ENCODE results near the gene CYP19A1.
"Not testable (repeated sequence)": the region's sequence is repeated elsewhere in the genome, so short reads cannot be mapped to it uniquely, and the experiment has no call there.

The CYP19A1 gene

DNA sequence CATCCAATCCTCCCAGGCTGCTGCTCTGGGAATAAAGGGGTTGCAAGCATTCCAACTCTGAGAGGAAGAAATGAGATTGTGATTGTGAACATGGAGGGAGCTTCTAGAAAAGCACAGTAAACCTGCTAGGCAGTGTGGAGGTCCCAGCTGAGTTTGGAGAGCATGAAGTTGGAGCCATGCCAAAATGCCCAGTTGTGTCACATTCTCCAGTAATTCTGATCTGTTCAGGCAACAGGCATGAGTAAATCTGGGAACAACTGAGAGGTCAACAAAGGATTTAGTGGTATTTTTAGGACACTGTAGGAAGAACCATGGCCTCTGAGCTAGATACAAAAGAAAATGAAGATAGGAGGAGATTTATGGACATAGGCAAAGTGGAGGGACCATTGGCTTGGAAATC, 74.7 kb downstream of the CYP19A1 start:
- no peak for FAIRE-seq
- DNase-seq (ENCODE audit: low spot score) = no peak

DNA sequence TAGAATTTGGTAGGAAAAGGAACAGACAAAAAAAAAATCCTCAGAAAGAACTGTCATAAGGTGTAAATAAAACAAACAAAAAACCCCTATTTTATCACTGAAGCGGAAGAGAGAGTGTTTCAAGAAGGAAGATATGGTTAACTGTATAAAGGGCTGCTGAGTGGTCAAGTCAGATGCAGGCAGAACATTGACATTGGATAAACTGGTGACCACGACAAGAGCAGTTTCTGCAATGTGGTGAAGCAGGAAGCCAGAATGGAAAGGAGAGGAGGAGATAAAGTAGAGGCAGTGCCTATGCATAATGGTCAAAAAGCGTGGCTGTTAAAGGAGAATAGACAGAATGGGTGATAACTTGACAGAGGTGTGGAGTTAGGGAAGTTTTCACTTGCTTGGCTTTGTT, 75.3 kb downstream of the CYP19A1 start:
- DNase-seq (ENCODE audit: low spot score) = no peak
- FAIRE-seq = no peak

DNA sequence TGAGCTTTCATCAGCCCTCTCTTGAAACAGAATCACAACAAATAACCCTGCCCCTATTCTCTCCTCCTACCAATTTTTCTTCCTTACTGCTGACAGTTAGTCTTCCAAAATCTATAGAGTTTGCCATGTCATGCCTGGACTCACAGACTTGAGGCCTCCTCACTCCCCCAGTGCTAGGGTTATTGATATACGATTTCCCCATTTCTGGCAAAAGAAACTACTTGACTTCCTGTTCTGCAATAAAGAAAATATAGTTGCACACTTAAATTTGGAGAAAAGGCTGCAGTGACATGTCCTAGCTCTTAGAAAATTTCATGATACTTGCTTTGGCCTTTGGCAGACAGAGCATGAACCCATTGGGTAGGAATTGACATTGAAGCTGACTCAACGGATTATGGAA, 75.9 kb downstream of the CYP19A1 start:
- FAIRE-seq = no peak

DNA sequence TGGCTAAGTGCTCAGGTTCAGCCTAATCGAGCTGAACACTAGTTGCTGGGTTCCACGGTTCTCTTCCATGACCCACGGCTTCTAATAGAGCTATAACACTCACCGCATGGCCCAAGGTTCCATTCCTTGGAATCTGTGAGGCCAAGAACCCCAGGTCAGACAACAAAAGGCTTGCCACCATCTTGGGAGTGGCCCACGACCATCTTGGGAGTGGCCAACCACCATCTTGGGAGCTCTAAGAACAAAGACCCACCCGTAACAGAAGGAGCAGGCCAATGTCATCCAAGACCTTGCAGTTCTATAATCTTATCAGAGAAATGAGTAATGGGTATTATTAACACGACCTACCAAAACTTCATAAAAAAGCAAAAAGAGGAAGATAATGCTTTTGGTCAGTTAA, 77.3 kb downstream of the CYP19A1 start:
- not testable (repeated sequence) for FAIRE-seq

More for the DNA sequence above, 75.9 kb downstream of the CYP19A1 start:
- no peak for DNase-seq (ENCODE audit: low spot score)

DNA sequence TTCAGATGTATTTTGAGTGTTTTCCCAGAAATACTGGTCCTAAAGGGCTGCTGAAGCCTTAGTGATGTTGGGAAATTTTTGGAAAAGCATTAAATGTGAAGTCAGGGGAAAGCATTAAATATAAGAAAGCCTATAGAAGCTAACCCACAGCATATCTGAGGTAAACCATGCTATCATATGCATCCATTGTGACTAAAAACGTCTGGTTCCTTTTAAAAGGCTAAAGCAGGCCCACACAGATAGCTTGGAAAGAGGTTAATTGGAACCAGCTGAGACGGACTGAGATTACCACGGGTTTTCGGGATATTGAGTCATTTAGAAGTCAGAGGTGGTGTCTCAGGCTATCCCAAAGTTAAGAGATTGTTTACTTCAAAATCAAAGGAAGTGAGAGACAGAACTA, 78.2 kb downstream of the CYP19A1 start:
- DNase-seq (ENCODE audit: low spot score) (no peak), FAIRE-seq (no peak)

More for the DNA sequence above, 77.3 kb downstream of the CYP19A1 start:
- not testable (repeated sequence) for DNase-seq (ENCODE audit: low spot score)

DNA sequence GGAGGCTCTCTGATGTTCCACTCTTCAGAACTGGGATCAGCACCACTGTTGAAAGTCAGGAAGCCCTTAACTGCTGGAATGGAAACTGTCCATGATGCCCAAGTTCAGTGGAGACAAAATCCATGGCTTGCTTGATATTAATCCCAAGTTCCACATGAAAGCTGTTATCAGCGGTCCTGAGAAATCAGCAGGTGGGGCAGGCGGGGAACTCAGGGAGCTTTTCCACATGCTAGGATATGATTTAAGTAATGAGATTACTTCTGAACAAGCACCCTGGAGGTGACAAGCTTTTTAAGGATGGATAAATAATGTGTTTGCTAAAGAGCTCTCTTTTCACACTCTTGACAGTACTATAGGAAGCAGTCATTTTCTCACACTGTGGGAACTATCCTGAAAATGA, 82.9 kb downstream of the CYP19A1 start:
- no peak for FAIRE-seq

DNA sequence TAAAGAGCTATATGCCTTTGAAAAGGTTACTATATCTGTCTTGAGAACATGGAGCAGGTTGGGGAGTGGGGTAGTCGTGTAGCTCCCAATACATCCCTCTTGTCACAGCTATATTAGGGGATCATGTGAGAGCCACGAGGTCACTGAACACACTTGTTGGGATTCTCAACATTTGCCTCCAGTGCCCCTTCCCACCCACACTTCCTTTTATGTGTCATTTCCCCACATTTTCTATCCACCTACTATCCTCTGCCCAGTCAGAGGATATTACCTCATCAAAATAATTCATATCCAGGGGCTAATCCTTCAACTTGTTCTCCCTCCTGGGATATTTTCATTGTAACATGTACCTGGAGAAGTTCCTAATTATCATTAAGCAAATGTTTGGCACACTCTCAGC, 85.0 kb downstream of the CYP19A1 start:
- DNase-seq (ENCODE audit: low spot score) (no peak), FAIRE-seq (no peak)

More for the DNA sequence above, 82.9 kb downstream of the CYP19A1 start:
- DNase-seq (ENCODE audit: low spot score) = no peak

DNA sequence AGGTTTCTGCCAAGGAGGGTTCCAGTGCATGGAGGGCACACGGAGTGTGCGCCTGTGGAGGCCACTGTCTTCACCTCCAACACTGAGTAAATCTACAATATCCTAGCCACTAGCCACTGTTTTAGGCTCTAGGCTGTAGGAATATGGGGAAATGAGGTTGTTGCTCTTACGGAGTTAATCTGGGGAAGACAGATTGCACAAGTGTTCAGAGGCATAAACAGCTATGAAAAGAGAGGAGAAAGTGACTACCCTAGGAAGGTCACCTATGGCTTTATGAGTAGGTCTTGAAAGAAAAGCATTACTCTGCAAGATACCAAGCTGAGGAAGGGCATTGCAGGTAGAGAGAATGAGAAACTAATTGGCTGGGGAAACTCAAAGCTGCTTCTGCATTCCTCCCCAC, 85.7 kb downstream of the CYP19A1 start:
- no peak for FAIRE-seq

DNA sequence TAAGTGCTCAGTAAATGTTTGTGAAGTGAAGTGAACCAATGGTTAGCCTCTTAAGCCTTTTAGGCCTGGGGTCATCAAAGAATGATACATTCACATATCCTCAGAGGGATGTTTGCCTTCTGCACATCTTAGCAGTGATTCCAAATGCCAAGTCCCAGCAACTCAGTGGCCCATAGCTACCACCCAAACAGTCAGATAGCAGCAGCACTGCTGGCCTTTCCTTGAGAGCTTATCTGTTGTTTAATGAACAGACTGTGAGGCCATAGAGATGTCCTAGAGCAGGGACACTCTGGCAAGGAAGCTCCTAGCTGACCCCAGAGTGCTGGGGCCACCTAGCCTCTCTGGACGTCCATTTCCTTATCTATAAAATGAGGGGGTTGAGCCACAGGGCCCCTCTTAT, 86.8 kb downstream of the CYP19A1 start:
- FAIRE-seq = no peak
- no peak for DNase-seq (ENCODE audit: low spot score)

More for the DNA sequence above, 85.7 kb downstream of the CYP19A1 start:
- DNase-seq (ENCODE audit: low spot score) = no peak

DNA sequence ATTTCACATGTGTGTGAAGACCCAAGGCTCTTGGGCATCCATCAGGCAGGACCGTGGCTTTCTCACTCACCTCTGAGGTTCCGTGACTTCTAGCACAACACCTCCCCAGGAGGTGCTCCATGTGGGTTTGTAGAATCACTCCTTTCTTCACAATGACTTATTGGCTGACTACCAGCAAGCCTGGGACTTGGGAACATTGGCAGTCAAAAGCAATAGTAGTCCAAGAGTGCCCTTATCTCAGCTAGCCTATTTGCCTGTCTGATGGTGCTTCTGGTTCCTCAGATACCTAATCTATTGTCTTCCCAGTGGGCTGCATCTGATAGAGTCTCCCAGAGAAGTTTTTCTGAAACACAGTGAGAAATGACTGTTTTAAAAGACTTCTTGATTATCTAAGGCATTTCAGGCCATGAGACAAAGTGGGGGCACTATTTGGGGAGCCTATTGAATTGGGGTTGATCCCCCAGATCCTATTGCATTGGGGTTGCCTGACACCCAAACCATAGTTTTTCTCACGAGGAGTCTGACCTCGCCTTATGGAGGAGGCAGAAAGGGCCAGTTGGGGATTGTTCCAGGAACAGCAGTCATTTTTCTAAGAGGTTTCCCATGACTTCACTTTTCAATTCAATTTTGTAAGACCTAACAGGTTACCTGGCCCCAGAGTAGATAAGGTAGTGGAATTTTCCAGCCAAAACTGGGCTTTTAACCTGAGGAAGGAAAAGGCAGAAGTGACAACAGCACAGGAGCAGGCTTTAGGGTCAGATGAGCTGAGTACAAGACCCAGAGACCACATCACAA, 88.0 kb downstream of the CYP19A1 start:
- FAIRE-seq (no peak), DNase-seq (ENCODE audit: low spot score) (no peak)

DNA sequence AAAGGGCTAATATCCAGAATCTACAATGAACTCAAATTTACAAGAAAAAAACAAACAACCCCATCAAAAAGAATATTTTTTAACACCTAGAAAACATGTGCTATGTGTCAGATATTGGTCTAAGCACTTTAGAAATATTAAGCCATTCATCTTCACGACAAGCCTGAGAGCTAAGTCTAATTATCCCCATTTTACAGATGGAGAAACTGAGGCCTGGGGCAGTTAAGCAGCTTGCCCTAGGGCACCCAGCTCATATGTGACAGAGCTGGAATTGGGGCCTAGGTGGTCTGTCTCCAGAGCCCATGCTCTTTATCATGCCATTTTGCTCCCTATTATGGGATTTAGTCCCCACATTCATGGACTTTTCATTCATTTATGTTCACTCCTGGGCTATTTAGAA, 92.8 kb downstream of the CYP19A1 start:
- no peak for FAIRE-seq

DNA sequence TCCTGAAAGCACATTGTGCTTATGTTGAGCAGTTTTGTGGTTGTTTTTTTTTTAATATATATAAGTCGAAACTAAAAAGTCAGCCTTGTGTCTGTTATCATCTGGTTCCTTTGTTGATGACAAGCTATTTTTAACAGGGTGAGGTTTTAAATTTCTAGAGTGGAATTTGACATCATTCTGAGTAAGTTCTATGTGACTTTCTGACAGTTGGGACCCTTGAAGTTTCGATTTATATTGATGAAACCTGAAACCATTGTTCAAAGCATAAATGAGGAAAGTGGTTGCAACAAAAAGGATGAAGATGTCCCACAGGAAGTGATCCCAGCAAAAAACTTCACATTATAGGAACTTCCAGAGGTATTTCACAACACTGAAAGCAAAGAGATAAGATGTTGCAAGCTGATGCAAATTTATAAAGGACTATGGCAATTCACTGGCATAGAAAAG, 94.0 kb downstream of the CYP19A1 start:
- DNase-seq (ENCODE audit: low spot score) = no peak
- no peak for FAIRE-seq

More for the DNA sequence above, 92.8 kb downstream of the CYP19A1 start:
- DNase-seq (ENCODE audit: low spot score) = no peak

DNA sequence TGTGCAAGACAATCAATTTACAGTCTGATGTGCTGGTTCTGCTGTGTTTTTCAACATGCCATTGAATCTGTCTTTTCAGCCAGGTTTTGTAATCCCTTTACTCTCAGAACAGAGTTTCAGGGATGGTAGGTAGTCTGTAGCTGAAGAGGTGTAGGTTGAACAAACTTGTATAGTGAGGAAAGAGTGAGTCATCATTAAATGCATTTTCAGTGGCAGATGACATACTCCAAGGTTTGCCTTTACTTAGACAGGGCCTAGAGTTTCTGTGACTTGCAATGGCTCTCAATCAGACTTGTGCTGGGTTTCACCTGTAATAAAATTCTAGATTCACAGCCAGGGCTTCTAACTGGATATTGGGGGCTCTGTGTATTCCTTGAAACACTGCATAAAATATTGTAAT, 94.6 kb downstream of the CYP19A1 start:
- FAIRE-seq = no peak
- DNase-seq (ENCODE audit: low spot score) = no peak

DNA sequence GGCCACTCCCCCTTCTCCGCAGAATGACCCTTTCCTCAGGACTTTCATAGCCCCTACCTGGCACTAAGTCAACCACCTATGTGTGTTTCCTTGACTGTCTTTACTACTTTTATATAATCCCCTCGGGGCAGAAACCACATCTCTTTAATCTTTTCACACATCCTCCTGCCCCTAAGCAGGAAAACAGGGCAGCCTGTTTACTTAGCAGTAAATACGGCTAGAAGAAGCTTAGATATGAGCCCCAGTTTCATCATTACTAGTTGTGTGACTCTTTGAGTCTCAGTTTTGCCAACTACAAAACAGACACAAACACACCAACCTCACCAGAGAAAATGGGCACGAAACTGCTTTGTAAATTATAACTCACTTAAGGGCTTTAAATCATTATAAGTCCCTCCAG, 98.3 kb downstream of the CYP19A1 start:
- FAIRE-seq = no peak
- DNase-seq (ENCODE audit: low spot score) = no peak

DNA sequence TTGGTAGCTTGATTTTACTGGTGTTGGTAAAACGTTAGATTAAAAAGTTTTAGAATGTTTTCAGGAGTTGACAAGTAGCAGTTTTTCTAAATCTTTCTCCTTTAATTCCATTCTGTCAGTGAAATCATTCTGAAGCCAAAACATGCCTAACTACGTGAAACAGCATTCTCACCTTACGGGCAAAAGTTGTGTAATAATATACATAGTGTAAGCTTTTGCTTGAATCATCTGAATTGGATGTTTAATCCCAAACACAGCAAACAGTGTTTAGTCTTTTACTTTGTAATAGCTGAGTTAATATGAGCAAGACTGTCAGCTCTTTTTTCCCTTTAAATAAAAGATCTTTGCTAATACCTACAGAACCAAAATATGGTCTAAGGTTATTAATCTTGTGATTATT, 100.6 kb downstream of the CYP19A1 start:
- FAIRE-seq = no peak
- DNase-seq (ENCODE audit: low spot score) = no peak

DNA sequence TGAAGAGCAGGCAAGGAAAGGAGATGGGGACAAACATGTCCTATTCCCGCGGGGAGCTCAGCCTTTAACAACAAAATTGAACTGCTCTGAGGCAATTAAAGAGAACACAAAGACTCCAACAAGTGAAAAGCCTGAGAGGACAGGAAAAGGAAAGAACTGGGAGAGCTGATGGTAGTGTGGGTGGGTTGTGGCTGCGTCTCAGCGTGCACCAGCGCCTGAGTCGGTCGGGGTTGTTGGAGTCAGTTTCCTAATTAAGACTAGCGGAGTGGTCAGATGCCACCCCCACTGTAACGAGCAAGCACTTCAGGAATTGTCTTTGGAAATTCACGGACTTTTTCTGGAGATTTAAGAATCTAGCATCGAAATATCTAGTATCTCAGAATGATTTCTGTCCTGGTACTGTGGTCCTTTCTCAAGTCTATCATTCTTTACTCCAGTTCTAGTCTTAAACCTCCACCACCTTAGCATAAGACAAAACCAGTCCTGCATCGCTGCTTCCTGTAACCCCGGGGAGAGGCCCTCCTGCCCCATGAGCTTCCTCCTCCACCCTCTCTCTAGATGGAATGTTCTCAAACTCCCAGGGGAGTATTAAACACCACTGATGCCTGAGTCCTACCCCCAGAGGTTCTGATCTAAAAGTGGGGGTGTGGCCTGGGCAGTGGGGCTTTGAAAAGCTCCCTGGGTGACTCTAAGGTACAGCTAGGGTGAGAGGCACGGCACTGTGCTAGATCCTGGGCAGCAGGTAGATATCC, 104.0 kb downstream of the CYP19A1 start:
- DNase-seq (ENCODE audit: low spot score) (no peak), FAIRE-seq (no peak)

DNA sequence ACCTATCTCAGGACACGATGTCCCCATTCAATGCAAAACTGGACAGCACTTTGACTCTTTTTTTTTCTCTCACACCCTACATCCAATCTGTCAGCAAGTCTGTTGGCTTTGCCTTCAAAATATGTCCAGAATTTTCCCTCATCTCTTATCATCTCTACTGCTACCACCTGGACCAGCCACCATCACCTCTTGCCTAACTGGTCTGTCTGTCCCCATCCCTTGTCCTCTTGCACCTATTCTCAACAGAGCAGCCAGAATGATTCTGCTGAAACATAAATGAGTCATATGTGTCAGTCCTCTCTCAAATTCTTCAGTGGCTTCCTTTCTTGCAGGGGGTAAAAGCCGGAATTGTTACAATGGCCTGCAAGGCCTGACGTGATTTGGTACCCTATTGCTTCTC, 105.8 kb downstream of the CYP19A1 start:
- FAIRE-seq (no peak), DNase-seq (ENCODE audit: low spot score) (no peak)

DNA sequence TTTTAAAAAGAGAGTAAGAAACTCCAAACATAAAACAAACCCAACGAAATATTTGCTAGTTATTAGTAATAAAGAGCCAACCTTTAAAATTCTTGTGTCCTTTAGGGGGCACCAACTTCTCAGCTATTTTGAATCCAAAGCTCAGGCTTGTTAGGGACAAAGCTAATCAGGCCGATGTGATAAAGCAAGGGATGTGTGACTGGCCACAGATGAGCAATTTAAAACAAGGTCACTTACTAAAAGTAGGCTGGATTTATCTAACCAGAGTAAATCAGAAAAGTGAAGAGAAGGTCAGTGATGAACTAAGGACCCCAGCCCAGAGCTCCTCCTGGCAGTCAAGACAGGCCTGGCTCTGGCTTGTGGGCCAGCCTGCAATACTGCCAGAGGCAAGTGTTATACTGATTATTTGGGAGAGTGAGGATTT, 108.5 kb downstream of the CYP19A1 start:
- no peak for FAIRE-seq
- no peak for DNase-seq (ENCODE audit: low spot score)

DNA sequence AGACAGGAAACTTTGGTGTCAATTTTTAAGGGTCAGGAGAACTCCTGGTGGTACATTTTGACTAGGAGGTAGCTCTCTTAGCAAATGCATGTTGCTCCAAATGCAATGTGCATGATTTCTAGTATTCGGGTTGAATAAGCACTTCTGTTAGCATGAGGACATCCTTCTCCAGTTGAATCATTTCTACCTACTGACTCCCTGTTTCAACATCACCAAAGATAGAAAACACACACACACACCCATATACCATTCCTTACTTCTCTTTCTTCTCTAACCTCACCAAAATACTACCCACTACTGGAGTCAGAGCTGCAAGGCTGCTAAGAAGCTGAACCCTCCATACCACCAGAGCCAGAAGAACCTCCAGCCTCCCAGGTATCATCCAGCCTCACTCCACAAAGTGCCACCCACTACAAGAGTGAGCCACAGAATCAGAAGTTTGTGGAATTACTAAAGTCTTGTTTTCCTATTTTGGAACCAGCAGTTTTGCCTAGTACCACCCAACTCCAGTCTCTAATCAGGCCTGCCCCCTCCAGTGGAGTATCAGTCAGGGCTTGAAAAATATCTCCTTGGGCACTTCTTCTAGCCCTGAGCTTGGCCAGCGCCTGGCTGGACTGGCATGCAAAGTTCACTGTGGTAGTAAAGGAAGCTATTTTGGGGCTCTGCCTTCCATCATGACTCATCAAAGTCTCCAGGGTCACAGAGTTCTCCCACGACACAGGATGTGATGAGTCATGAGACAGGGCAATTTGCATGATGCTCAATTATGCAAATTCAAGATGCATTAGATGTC, 110.3 kb downstream of the CYP19A1 start:
- FAIRE-seq (no peak), DNase-seq (ENCODE audit: low spot score) (peak; percentile 35)

DNA sequence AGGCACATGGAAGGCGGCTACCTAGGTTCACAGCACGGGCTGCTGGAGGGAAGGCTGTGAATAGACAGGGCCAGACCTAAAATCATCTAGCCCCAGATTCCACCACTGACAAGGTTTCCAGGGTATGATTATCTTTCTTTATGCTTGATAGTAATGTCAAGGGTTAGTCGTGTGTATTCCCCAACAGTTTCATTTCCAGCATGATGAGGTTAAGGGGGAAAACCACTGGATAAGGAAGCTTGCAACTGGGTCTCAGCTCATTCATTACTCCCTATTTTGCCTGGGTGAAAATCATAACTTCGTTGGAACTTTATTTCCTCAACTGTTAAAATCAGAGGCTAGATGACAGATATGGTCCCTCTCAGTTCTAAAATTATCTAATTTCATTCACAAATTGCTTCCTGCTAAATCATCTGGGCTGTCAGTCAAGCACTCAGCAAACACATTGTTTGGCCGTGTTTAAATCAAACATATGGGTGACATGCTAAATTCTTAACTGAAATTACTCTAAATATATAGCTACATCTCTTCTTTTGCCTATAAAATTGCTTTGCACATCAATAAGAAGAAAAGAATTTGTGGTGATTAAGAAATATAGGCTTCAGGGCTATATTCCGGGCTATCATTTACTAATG, 111.7 kb downstream of the CYP19A1 start:
- FAIRE-seq = no peak
- no peak for DNase-seq (ENCODE audit: low spot score)

DNA sequence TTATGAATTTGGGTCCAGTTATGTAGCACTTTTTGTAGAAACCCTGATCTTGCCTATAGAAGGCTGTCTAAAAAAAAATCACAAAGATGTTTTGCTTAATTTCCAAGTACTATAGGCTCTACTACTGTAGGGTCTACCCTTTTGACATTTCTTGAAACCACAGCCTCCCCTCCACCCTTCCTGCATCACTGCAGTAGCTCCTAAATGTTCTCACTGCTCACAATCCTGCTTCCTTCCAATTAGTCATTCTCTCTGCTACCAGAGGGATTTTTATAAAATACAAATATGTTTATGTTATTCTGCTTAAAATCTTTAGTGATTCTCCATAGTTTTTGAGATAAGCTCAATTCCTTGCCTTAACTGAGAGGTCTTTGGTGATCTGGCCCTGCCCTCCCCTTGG, 114.0 kb downstream of the CYP19A1 start:
- FAIRE-seq = no peak

More for the DNA sequence above, 114.0 kb downstream of the CYP19A1 start:
- DNase-seq (ENCODE audit: low spot score) = no peak
